A549 (cell line): ENCODE measurements around the gene EHF. TPM values are rescaled to one million over a fixed set of nuclear protein-coding genes. Genes with fewer than 3 reads are reported as not detected.

Experiments used
- ATAC-seq, 2 experiments: fragments of 200-7000 bp in 1 of 2; fragments of >200 bp in 1 of 2; cut with Nextera tagmentation in 1 of 2; cut with Tn5 transposase in 1 of 2; 3 replicates each; pipeline versions ENCODE4 v1.8.0 to v1.9.1; 2018 to 2020; ENCODE audit warnings: mild to moderate bottlenecking in 1 of 2, moderate library complexity in 1 of 2
- CTCF ChIA-PET: fragments of 300-600 bp; sonication (Branson Sonifier 250); formaldehyde crosslinking; extraction: SDS; loops from one replicate; lab custom pipeline; 2021; ENCODE audit warnings: antibody characterized with exemption, inconsistent platforms; lab: Yijun Ruan, JAX
- POLR2A ChIA-PET: fragments of 350-600 bp; formaldehyde crosslinking; extraction: SDS; loops from one replicate; lab custom pipeline; 2021; ENCODE audit warnings: antibody characterized with exemption, inconsistent platforms; lab: Yijun Ruan, JAX
- DNase-seq, 2 experiments: peaks; one replicate each; pipeline versions ENCODE4 v3.0.0 to v3.0.0-alpha.2; 2011 to 2016; ENCODE audit warnings: low read depth in 1 of 2, low spot score in 1 of 2
- FAIRE-seq: peaks from 2 replicates; lab custom pipeline; 2011; peaks lifted over from hg19 to GRCh38; lab: Jason Lieb, UNC
- H3K27ac ChIP-seq, 2 experiments: fragments of >200 bp; sonication (Bioruptor Twin); formaldehyde crosslinking; 3 replicates each; pipeline ENCODE4 v1.5.1; 2016 to 2017
- H3K4me1 ChIP-seq: fragments of >200 bp; sonication (Bioruptor Twin); formaldehyde crosslinking; 3 replicates; pipeline ENCODE4 v1.6.1; 2016
- H3K4me2 ChIP-seq: fragments of >200 bp; sonication (Bioruptor Twin); formaldehyde crosslinking; 3 replicates; pipeline ENCODE4 v1.6.1; 2016
- H3K4me3 ChIP-seq: fragments of >200 bp; sonication (Bioruptor Twin); formaldehyde crosslinking; 3 replicates; pipeline ENCODE4 v1.5.1; 2016
- H3K9me3 ChIP-seq: fragments of >200 bp; sonication (Bioruptor Twin); formaldehyde crosslinking; 3 replicates; pipeline ENCODE4 v1.6.1; 2016
- ATOH8 ChIP-seq: fragments of 250-450 bp; sonication (Bioruptor Pico); IDR thresholded peaks from 2 replicates; pipeline ENCODE4 v1.5.0; 2020; ENCODE audit warnings: low read depth, mild to moderate bottlenecking, moderate library complexity
- BHLHE40 ChIP-seq: IDR thresholded peaks from 2 replicates; pipeline ENCODE4 v1.6.1; 2012; ENCODE audit warnings: low read depth, low read length, inconsistent platforms
- CBX8 ChIP-seq: fragments of 200-600 bp; sonication (generic); IDR thresholded peaks from 2 replicates; pipeline ENCODE4 v1.6.1; 2016
- CTCF ChIP-seq: fragments of >200 bp; sonication (Bioruptor Twin); formaldehyde crosslinking; IDR thresholded peaks from 3 replicates; pipeline ENCODE4 v1.5.1; 2016
- E2F6 ChIP-seq: IDR thresholded peaks from 2 replicates; pipeline ENCODE4 v1.6.1; 2012; ENCODE audit warnings: low read depth, borderline replicate concordance
- EP300 ChIP-seq, 2 experiments: fragments of >200 bp; sonication (Bioruptor Twin); formaldehyde crosslinking; IDR thresholded peaks; 2 replicates in 1 of 2; 3 replicates in 1 of 2; pipeline ENCODE4 v1.6.1; 2016 to 2017
- ESRRA ChIP-seq: fragments of 150-350 bp; IDR thresholded peaks from 2 replicates; pipeline ENCODE4 v1.6.1; 2014; ENCODE audit warnings: mild to moderate bottlenecking, low read length, borderline replicate concordance
- FOSB ChIP-seq: fragments of 250-450 bp; sonication (Bioruptor Pico); IDR thresholded peaks from 2 replicates; pipeline ENCODE4 v1.5.0; 2020; ENCODE audit warnings: mild to moderate bottlenecking, moderate library complexity
- FOSL2 ChIP-seq, 2 experiments: fragments of 450-650 bp in 1 of 2; fragments of >200 bp in 1 of 2; sonication (Bioruptor Twin) in 1 of 2; formaldehyde crosslinking; IDR thresholded peaks; 2 replicates each; pipeline versions ENCODE4 v1.5.0 to v1.6.1; 2016 to 2020; ENCODE audit warnings: mild to moderate bottlenecking in 1 of 2, moderate library complexity in 1 of 2
- GATA3 ChIP-seq: IDR thresholded peaks from 2 replicates; pipeline ENCODE4 v1.6.1; 2012; ENCODE audit warnings: borderline replicate concordance
- HES2 ChIP-seq: fragments of >200 bp; sonication (Bioruptor Twin); formaldehyde crosslinking; IDR thresholded peaks from 2 replicates; pipeline ENCODE4 v1.6.1; 2016
- HOXB13 ChIP-seq: fragments of 250-450 bp; sonication (Bioruptor Pico); IDR thresholded peaks from 2 replicates; pipeline ENCODE4 v1.5.0; 2020; ENCODE audit warnings: low read depth, mild to moderate bottlenecking, moderate library complexity
- JUNB ChIP-seq: fragments of >200 bp; sonication (Bioruptor Twin); formaldehyde crosslinking; IDR thresholded peaks from 2 replicates; pipeline ENCODE4 v1.6.1; 2016
- MAFK ChIP-seq: fragments of 450-650 bp; IDR thresholded peaks from 2 replicates; pipeline ENCODE4 v1.6.1; 2014; ENCODE audit not compliant: partially characterized antibody
- MAZ ChIP-seq: fragments of 150-350 bp; IDR thresholded peaks from 2 replicates; pipeline ENCODE4 v1.6.1; 2014; ENCODE audit warnings: antibody characterized with exemption, low read depth, low read length, borderline replicate concordance
- MYC ChIP-seq: IDR thresholded peaks from 2 replicates; pipeline ENCODE4 v1.6.1; 2012; ENCODE audit warnings: mild to moderate bottlenecking, inconsistent platforms, low read length, improper control_type of control experiment, borderline replicate concordance
- NFE2L2 ChIP-seq: fragments of 150-350 bp; conservative IDR thresholded peaks from 2 replicates; pipeline ENCODE4 v1.6.1; 2014; ENCODE audit warnings: low read length
- POLR2AphosphoS2 ChIP-seq: conservative IDR thresholded peaks from 2 replicates; pipeline ENCODE4 v1.6.1; 2012; ENCODE audit warnings: low read length, improper control_type of control experiment, inconsistent platforms
- SMC3 ChIP-seq: fragments of >200 bp; sonication (Bioruptor Twin); formaldehyde crosslinking; IDR thresholded peaks from 3 replicates; pipeline ENCODE4 v1.6.1; 2018; ENCODE audit warnings: inconsistent platforms
- SREBF2 ChIP-seq: fragments of 450-650 bp; IDR thresholded peaks from 2 replicates; pipeline ENCODE4 v1.6.1; 2014; ENCODE audit warnings: mild to moderate bottlenecking, moderate library complexity
- TFCP2L1 ChIP-seq: fragments of 250-450 bp; sonication (Bioruptor Pico); IDR thresholded peaks from 2 replicates; pipeline ENCODE4 v1.5.0; 2021; ENCODE audit warnings: mild to moderate bottlenecking
- TP53 ChIP-seq: fragments of 250-450 bp; sonication (Bioruptor Pico); IDR thresholded peaks from 2 replicates; pipeline ENCODE4 v1.5.0; 2021; ENCODE audit warnings: mild to moderate bottlenecking, moderate library complexity
- USF2 ChIP-seq: fragments of 450-650 bp; IDR thresholded peaks from 2 replicates; pipeline ENCODE4 v1.6.1; 2014; ENCODE audit warnings: antibody characterized with exemption
- ZC3H11A ChIP-seq: fragments of 450-650 bp; IDR thresholded peaks from 2 replicates; pipeline ENCODE4 v1.6.1; 2014; ENCODE audit warnings: antibody characterized with exemption, mild to moderate bottlenecking
- ZFP36 ChIP-seq: fragments of 450-650 bp; IDR thresholded peaks from 2 replicates; pipeline ENCODE4 v1.6.1; 2014; ENCODE audit warnings: borderline replicate concordance; ENCODE audit not compliant: partially characterized antibody
- ZSCAN20 ChIP-seq: fragments of 250-450 bp; sonication (Bioruptor Pico); IDR thresholded peaks from 2 replicates; pipeline ENCODE4 v1.8.0; 2022; ENCODE audit warnings: mild to moderate bottlenecking, moderate library complexity
- WGBS: methylation state at CpG from one replicate; pipeline ENCODE4 v1.1.6; 2017; ENCODE audit errors: missing lambda C conversion rate; 5-methylcytosine and 5-hydroxymethylcytosine counted together
- polyA plus RNA-seq, 4 experiments: library from polyadenylated mRNA; depleted of rRNA in 3 of 4; stranded (reverse); fragments of >200 nt; fragmentation: RNase III in 1 of 4; extraction: RNeasy Plus Mini Kit Qiagen cat#74134 plus additional on column Dnase treatment in 1 of 4; gene quantifications; 2 replicates in 3 of 4; 3 replicates in 1 of 4; pipeline ENCODE4 v1.2.3, GENCODE V29; 2011 to 2017

The EHF gene
- polyA plus RNA-seq, 2 of the 4 experiments (the other 2 are of a cell fraction) = 5.4 to 7.8 TPM

- Histone ChIP-seq H3K4me3 (no peak overlapping the region), H3K4me2 (0 out of 3 replicates have a peak overlapping the region, but pooled peaks have one; percentile 15), H3K4me1 (peaks cover 39% of the 10 kb centered on the region), H3K9me3 (no peaks in the 10 kb centered on the region), H3K27ac (peak overlapping the region; percentile 39 to 86; a peak in 5 of 6 replicates)
- ChIA-PET POLR2A (no interaction called here), CTCF (interaction anchor here (1.3 to 1.9 kb wide), 2 partner anchors 13 to 46 kb away, joined by 4 to 5 read pairs; no protein-coding TSS in a partner anchor)
- DNase-seq (no peak), FAIRE-seq (no peak), ATAC-seq (no peak)
- 81% methylated on average over 2 of the region's 2 CpGs for WGBS
- no peak for TF ChIP-seq ZSCAN20 (CRISPR knock-in tag)
- no peak for TF ChIP-seq CTCF
- TF ChIP-seq USF2 = no peak
- TF ChIP-seq TFCP2L1 (CRISPR knock-in tag) = no peak
- no peak for TF ChIP-seq BHLHE40
- TF ChIP-seq EP300 (IDR thresholded peaks at IDR 0.05) = no peak
- TF ChIP-seq ZC3H11A = no peak
- TF ChIP-seq E2F6 = no peak
- no peak for TF ChIP-seq MAZ
- no peak for TF ChIP-seq SMC3
- TF ChIP-seq ZFP36 = no peak
These were observed 7.3 kb upstream of the EHF start for GRCh38 chr11:34613552-34614056.

GRCh38 chr11:34614344-34615104 is 6.4 kb upstream of the EHF start:
- ChIA-PET POLR2A (no interaction called here), CTCF (interaction anchor here (0.6 to 2.1 kb wide), 6 partner anchors 11 to 1783 kb away, joined by 3 to 6 read pairs (median 4); no protein-coding TSS in a partner anchor)
- DNase-seq = no peak
- H3K9me3 ChIP-seq = no peaks in the 10 kb centered on the region
- no peak overlapping the region for H3K4me3 ChIP-seq
- peak overlapping the region; percentile 19 to 86; a peak in 4 of 6 replicates for H3K27ac ChIP-seq
- TF ChIP-seq FOSL2 (IDR thresholded peaks at IDR 0.05) = no peak
- no peak for TF ChIP-seq FOSL2 (CRISPR knock-in tag; IDR thresholded peaks at IDR 0.05)
- no peak for TF ChIP-seq NFE2L2
- TF ChIP-seq POLR2AphosphoS2 = no peak
- no peak for TF ChIP-seq SREBF2
- no peak for TF ChIP-seq MAZ
- TF ChIP-seq MAFK = no peak
- no peak for TF ChIP-seq GATA3
- no peak for TF ChIP-seq ZFP36
- TF ChIP-seq TP53 = no peak
- no peak for TF ChIP-seq EP300 (IDR thresholded peaks at IDR 0.05)
- no peak for TF ChIP-seq ESRRA
- TF ChIP-seq HOXB13 = no peak
- no peak for TF ChIP-seq E2F6
- no peak for TF ChIP-seq CBX8
- TF ChIP-seq MYC = no peak
- no peak for TF ChIP-seq HES2
- TF ChIP-seq ATOH8 (CRISPR knock-in tag) = no peak
- TF ChIP-seq JUNB = no peak
- TF ChIP-seq FOSB (CRISPR knock-in tag) = no peak
- TF ChIP-seq, all 56 proteins: peak for 0
- FAIRE-seq (no peak), ATAC-seq (no peak)
- Histone ChIP-seq H3K4me1 (peaks cover 32% of the 10 kb centered on the region), H3K4me2 (peak overlapping the region; percentile 13; the same call in 1 of the 3 replicates)
- WGBS = 71% methylated on average over 5 of the region's 5 CpGs
